Hepatocyte (in vitro differentiated cells): ENCODE data around the gene LSM14A.

Experiments
- CTCF ChIP-seq: fragments of 200-600 bp; sonication (generic); IDR thresholded peaks from 2 replicates; pipeline ENCODE4 v1.5.1; 2016; ENCODE audit warnings: antibody characterized with exemption, mild to moderate bottlenecking; ENCODE audit not compliant: poor library complexity
- EZH2 ChIP-seq: fragments of 200-600 bp; sonication (generic); IDR thresholded peaks from 2 replicates; pipeline ENCODE4 v1.6.1; 2016; ENCODE audit warnings: antibody characterized with exemption, mild to moderate bottlenecking, borderline replicate concordance
- EZH2phosphoT487 ChIP-seq: fragments of 200-600 bp; sonication (generic); IDR thresholded peaks from one replicate; pipeline ENCODE4 v1.6.1; 2018; ENCODE audit warnings: antibody characterized with exemption, mild to moderate bottlenecking, low read depth, moderate library complexity; ENCODE audit not compliant: unreplicated experiment, severe bottlenecking

- TF ChIP-seq EZH2 (no peak), CTCF (no peak), EZH2phosphoT487 (no peak)
Observed at GRCh38 chr19:34222386-34222785, 50.1 kb downstream of the LSM14A start.
